HG02981 (cell line): ENCODE data around the gene CALN1.
"Not testable (repeated sequence)": the region's sequence is repeated elsewhere in the genome, so short reads cannot be mapped to it uniquely, and the experiment has no call there.

Source experiments
- ATAC-seq: cut with Tn5 transposase; IDR thresholded peaks from one replicate; pipeline ENCODE4 v1.9.1; 2021; ENCODE audit warnings: mild to moderate bottlenecking, moderate library complexity; ENCODE audit not compliant: unreplicated experiment

CALN1 gene

GRCh38 chr7:72109566-72109965 lies 302.6 kb downstream of the CALN1 start:
- ATAC-seq: no peak

- no peak for ATAC-seq
These were observed 305.7 kb downstream of the CALN1 start for GRCh38 chr7:72106405-72106804.

GRCh38 chr7:72101444-72101843 lies 310.7 kb downstream of the CALN1 start:
- ATAC-seq: no peak

GRCh38 chr7:72099784-72100183 lies 312.4 kb downstream of the CALN1 start:
- ATAC-seq: no peak

GRCh38 chr7:72098807-72099580 lies 313.1 kb downstream of the CALN1 start:
- ATAC-seq: no peak

GRCh38 chr7:72097226-72097625 lies 314.9 kb downstream of the CALN1 start:
- no peak for ATAC-seq

- ATAC-seq: no peak
These were observed 319.4 kb downstream of the CALN1 start for GRCh38 chr7:72092769-72093168.

- no peak for ATAC-seq
These were observed 324.2 kb downstream of the CALN1 start for GRCh38 chr7:72087926-72088325.

GRCh38 chr7:72080865-72081510 lies 331.1 kb downstream of the CALN1 start:
- ATAC-seq: no peak

- ATAC-seq: no peak
These were observed 331.8 kb downstream of the CALN1 start for GRCh38 chr7:72080341-72080766.

GRCh38 chr7:72078856-72079255 lies 333.3 kb downstream of the CALN1 start:
- no peak for ATAC-seq

GRCh38 chr7:72078301-72078700 lies 333.8 kb downstream of the CALN1 start:
- no peak for ATAC-seq

- ATAC-seq: no peak
These were observed 334.4 kb downstream of the CALN1 start for GRCh38 chr7:72077786-72078185.

- no peak for ATAC-seq
These were observed 339.2 kb downstream of the CALN1 start for GRCh38 chr7:72072901-72073300.

- ATAC-seq: no peak
These were observed 342.9 kb downstream of the CALN1 start for GRCh38 chr7:72069263-72069662.

- ATAC-seq: not testable (repeated sequence)
These were observed 346.4 kb downstream of the CALN1 start for GRCh38 chr7:72065764-72066163.

- no peak for ATAC-seq
These were observed 347.2 kb downstream of the CALN1 start for GRCh38 chr7:72064916-72065315.

- ATAC-seq: no peak
These were observed 348.8 kb downstream of the CALN1 start for GRCh38 chr7:72063330-72063729.

GRCh38 chr7:72062666-72063065 lies 349.5 kb downstream of the CALN1 start:
- ATAC-seq: no peak

- no peak for ATAC-seq
These were observed 352.2 kb downstream of the CALN1 start for GRCh38 chr7:72059925-72060324.

GRCh38 chr7:72058579-72058978 lies 353.6 kb downstream of the CALN1 start:
- ATAC-seq: no peak

GRCh38 chr7:72057796-72058195 lies 354.3 kb downstream of the CALN1 start:
- ATAC-seq: no peak
